Right ventricle myocardium superior (tissue), 1 donor: ENCODE measurements around the gene STYXL2. TPM values are rescaled to one million over a fixed set of nuclear protein-coding genes. Genes with fewer than 3 reads are reported as not detected.

Experiments
- ATAC-seq: fragments of 200-7000 bp; cut with Tn5 transposase; one replicate; pipeline ENCODE4 v1.9.1; 2020; ENCODE audit warnings: mild to moderate bottlenecking; ENCODE audit not compliant: poor library complexity
- DNase-seq: peaks from one replicate; pipeline ENCODE4 v3.0.0-alpha.2; 2020
- intact Hi-C: fragments of 100-400 bp; cut with DNase I; formaldehyde crosslinking; loops from one replicate; pipeline ENCODE4 v1.11.2; 2022
- long read RNA-seq: library from polyadenylated mRNA; unstranded; transcript quantifications from one replicate; pipeline ENCODE4 v2.0.0, GENCODE V29; 2021
- total RNA-seq: library from RNA; stranded (reverse); fragmentation: NEBNext Ultra II Directional; extraction: Animal tissue kit (Norgen Biotek cat#: 25700); gene quantifications from one replicate; pipeline ENCODE4 v1.2.1, GENCODE V29; 2021
- donor health status: DM: no; HTN: yes; CAD: no; lungs with severe emphysema.

STYXL2 gene
- 121 TPM for total RNA-seq
- long read RNA-seq, full-length matches to known transcripts, result 246 of 353 reads
- long read RNA-seq, partial matches to known transcripts, result 96 of 353 reads
- long read RNA-seq, other reads (novel, unspliced or antisense), result 11 of 353 reads

- intact Hi-C loops, result no loop called here
- DNase-seq (no peak), ATAC-seq (peak; percentile 95)
Measured at GRCh38 chr1:167093846-167094516, at the start of gene STYXL2. Gene STYXL2, plus strand, starts transcription at chr1:167094075. Its CDS starts 775 bp downstream, at chr1:167094850.

- intact Hi-C loops, result no loop called here
- no peak for ATAC-seq
- no peak for DNase-seq
Measured at GRCh38 chr1:167051907-167052306, 42.0 kb upstream of the STYXL2 start.

GRCh38 chr1:167052389-167052788, 41.5 kb upstream of the STYXL2 start:
- ATAC-seq (no peak), DNase-seq (no peak)
- intact Hi-C loops, result no loop called here

DNA sequence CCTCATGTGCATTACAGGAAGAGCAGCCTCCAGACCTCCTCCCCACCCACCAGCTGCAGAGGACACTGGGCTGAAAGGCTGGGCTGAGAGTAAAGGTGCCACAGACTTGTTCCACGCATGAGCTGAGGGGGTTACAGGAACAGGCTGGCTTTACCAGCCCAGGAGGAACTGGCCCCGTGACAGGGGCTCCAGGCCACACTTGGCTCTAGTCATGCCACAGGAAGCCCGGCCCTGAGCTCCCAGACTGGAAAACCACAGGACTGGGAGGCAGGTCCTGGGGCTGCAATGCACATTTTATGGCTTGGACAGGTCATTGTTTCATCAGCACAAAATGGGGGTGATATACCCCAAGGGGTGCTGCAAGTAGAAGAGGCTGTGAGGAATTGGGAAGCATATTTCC, 39.3 kb upstream of the STYXL2 start:
- DNase-seq, result no peak
- no peak for ATAC-seq
- intact Hi-C loops, result no loop called here

- DNase-seq, result no peak
- intact Hi-C loops, result loop anchor here (5.0 kb wide), 1 partner anchor 143 kb away; no protein-coding TSS in a partner anchor
- no peak for ATAC-seq
Measured at GRCh38 chr1:167054946-167055630, 38.8 kb upstream of the STYXL2 start.

GRCh38 chr1:167056529-167057231, 37.2 kb upstream of the STYXL2 start:
- ATAC-seq, result no peak
- intact Hi-C loops, result loop anchor here (5.0 kb wide), 1 partner anchor 144 kb away; no protein-coding TSS in a partner anchor
- no peak for DNase-seq

GRCh38 chr1:167057241-167057688, 36.6 kb upstream of the STYXL2 start:
- intact Hi-C loops, result loop anchor here (5.0 kb wide), 1 partner anchor 145 kb away; no protein-coding TSS in a partner anchor
- ATAC-seq, result peak; percentile 77
- DNase-seq, result no peak

DNA sequence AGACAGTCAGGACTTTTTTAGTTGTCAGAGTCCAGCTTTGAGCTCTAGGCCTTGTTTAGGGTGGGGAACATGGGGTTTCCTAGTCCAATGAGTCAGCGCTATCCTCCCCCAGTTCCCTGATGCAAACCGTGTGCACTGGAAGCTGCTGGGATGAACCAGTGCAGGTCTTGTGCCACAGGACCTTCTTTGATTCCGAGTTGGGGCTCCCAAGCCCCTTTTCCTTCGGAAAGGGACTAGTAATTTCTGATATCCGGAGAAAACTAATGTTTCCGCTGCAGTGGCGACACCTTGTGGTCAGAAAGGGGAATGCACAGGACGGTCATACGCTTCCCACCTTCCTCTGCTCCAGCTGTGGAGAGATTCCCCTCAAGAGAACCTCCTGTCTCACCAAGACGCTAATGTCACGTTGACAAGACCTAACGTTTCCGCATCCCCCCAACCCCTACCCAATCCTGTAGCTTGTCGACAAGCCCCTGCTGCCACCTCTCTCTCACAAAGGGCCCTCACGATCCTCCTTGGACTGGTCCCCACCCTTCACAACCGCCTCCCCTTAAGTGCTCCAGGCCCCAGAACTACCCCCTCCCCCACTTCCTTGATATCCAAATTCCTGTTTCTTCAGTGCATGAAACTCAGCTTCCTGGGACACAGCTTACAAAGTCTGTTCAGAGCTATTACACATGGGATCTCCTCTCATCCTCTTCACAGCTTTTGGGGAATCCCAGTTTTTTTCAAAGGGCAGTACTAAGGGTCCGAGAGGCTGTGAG, 34.6 kb upstream of the STYXL2 start:
- peak; percentile 76 for ATAC-seq
- DNase-seq, result peak; percentile 82
- intact Hi-C loops, result loop anchor here (5.0 kb wide), 1 partner anchor 147 kb away; no protein-coding TSS in a partner anchor

GRCh38 chr1:167059809-167060107, 34.1 kb upstream of the STYXL2 start:
- intact Hi-C loops, result loop anchor here (5.0 to 10.0 kb wide), 2 partner anchors 147 to 475 kb away; no protein-coding TSS in a partner anchor
- no peak for ATAC-seq
- no peak for DNase-seq

- no peak for DNase-seq
- no peak for ATAC-seq
- intact Hi-C loops, result loop anchor here (10.0 kb wide), 1 partner anchor 474 kb away; no protein-coding TSS in a partner anchor
Measured at GRCh38 chr1:167060141-167061072, 33.5 kb upstream of the STYXL2 start.

DNA sequence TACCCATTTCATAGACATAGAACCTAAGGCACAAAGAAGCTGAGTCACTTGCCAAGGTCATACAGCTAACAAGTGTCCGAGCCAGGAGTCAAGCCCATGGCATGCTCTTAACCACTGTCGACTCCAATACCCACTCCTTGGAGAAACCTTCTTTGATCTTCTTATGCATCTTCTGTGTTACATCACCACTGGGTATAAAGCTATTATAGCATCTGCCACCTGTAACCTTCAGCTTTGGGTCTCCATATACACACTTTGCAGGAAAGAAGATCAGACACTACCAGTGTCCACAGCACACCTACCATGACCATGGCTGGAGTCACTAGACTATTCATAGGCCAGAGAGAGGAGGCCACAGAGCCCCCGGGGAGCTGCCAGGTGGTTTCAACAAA, 32.8 kb upstream of the STYXL2 start:
- intact Hi-C loops, result loop anchor here (10.0 kb wide), 1 partner anchor 474 kb away; no protein-coding TSS in a partner anchor
- no peak for ATAC-seq
- DNase-seq, result no peak

GRCh38 chr1:167064621-167065020, 29.3 kb upstream of the STYXL2 start:
- ATAC-seq (no peak), DNase-seq (no peak)
- intact Hi-C loops, result loop anchor here (2.0 to 10.0 kb wide), 3 partner anchors 143 to 470 kb away; no protein-coding TSS in a partner anchor

- ATAC-seq (no peak), DNase-seq (no peak)
- intact Hi-C loops, result loop anchor here (2.0 to 10.0 kb wide), 3 partner anchors 142 to 469 kb away; no protein-coding TSS in a partner anchor
Measured at GRCh38 chr1:167065471-167065870, 28.4 kb upstream of the STYXL2 start.

DNA sequence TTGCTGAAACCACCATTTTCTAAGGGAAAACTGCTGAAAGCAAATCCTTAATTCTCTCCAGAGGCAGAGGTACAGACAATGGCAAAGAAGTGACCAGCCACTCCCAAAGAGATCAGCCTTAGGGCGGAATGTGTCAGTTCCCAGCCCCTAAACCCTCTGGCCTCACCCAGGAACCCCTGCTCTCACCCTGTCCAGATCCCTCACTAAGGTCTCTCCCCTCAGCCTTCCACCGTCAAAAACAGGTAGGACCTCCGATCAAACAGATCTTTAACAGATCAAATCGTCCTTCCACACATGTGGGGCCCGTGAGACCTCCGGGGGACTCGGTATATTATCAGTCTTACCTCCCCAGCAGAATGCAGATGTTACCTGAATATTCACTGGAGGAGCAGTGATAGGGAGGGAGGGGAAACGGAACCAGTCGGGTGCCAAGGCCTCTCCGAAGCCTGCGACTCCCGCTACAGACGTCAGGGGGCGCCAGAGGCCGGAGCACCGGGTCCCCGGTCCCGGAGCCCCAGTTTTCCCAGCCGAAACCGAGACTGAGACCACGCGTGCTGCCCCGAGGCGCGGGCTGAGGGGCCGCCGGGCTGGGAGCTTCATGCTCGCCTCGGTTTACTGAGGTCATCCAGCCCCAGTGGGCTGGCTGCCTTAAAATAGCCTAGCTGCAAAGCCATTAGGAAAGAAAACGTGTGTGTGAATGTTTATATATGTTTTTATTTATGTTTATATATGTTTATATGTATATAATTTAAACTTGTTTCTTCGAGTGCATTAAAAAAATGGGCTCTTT, 27.3 kb upstream of the STYXL2 start:
- intact Hi-C loops, result loop anchor here (5.0 to 10.0 kb wide), 2 partner anchors 141 to 468 kb away; no protein-coding TSS in a partner anchor
- peak; percentile 86 for DNase-seq
- peak; percentile 96 for ATAC-seq

- intact Hi-C loops, result loop anchor here (5.0 to 10.0 kb wide), 2 partner anchors 139 to 467 kb away; no protein-coding TSS in a partner anchor
- no peak for DNase-seq
Measured at GRCh38 chr1:167067904-167068303, 26.0 kb upstream of the STYXL2 start.

GRCh38 chr1:167068761-167069160, 25.1 kb upstream of the STYXL2 start:
- DNase-seq, result no peak
- intact Hi-C loops, result loop anchor here (5.0 to 10.0 kb wide), 2 partner anchors 139 to 466 kb away; no protein-coding TSS in a partner anchor
- no peak for ATAC-seq

More at GRCh38 chr1:167067904-167068303, 26.0 kb upstream of the STYXL2 start:
- no peak for ATAC-seq
